ENCODE data around the gene PARVG.
A peak's percentile ranks its signal among the peaks of the same experiment; 100 is the strongest.

Gene PARVG

GRCh38 chr22:44196731-44197131 lies 16.0 kb downstream of the PARVG start:
- DNase-seq (ENCODE audit: low read depth) = no peak

- no peak for DNase-seq (ENCODE audit: low read depth)
These were observed 16.5 kb downstream of the PARVG start for GRCh38 chr22:44197271-44197670.

- no peak for DNase-seq (ENCODE audit: low read depth)
These were observed 18.4 kb downstream of the PARVG start for GRCh38 chr22:44199164-44199563.

GRCh38 chr22:44199866-44200265 lies 19.1 kb downstream of the PARVG start:
- DNase-seq (ENCODE audit: low read depth) = no peak

GRCh38 chr22:44200451-44200850 lies 19.7 kb downstream of the PARVG start:
- DNase-seq (ENCODE audit: low read depth) = no peak

GRCh38 chr22:44200855-44201550 lies 20.3 kb downstream of the PARVG start:
- DNase-seq (ENCODE audit: low read depth) = no peak

GRCh38 chr22:44201665-44202064 lies 20.9 kb downstream of the PARVG start:
- DNase-seq (ENCODE audit: low read depth) = no peak

GRCh38 chr22:44202261-44202789 lies 21.6 kb downstream of the PARVG start:
- peak; percentile 5 for DNase-seq (ENCODE audit: low read depth)

GRCh38 chr22:44203203-44203602 lies 22.5 kb downstream of the PARVG start:
- no peak for DNase-seq (ENCODE audit: low read depth)

- DNase-seq (ENCODE audit: low read depth) = no peak
These were observed 24.2 kb downstream of the PARVG start for GRCh38 chr22:44204739-44205515.

- DNase-seq (ENCODE audit: low read depth) = no peak
These were observed 25.0 kb downstream of the PARVG start for GRCh38 chr22:44205516-44206329.

- no peak for DNase-seq (ENCODE audit: low read depth)
These were observed 25.6 kb downstream of the PARVG start for GRCh38 chr22:44206330-44206645.

- DNase-seq (ENCODE audit: low read depth) = no peak
These were observed 26.0 kb downstream of the PARVG start for GRCh38 chr22:44206696-44207095.

- DNase-seq (ENCODE audit: low read depth) = no peak
These were observed 26.7 kb downstream of the PARVG start for GRCh38 chr22:44207173-44207980.

- no peak for DNase-seq (ENCODE audit: low read depth)
These were observed 27.2 kb downstream of the PARVG start for GRCh38 chr22:44207981-44208317.

- DNase-seq (ENCODE audit: low read depth) = no peak
These were observed 28.6 kb downstream of the PARVG start for GRCh38 chr22:44209343-44209742.

- peak; percentile 47 for DNase-seq (ENCODE audit: low read depth)
These were observed 30.0 kb downstream of the PARVG start for GRCh38 chr22:44210722-44211121.

- no peak for DNase-seq (ENCODE audit: low read depth)
These were observed 30.7 kb downstream of the PARVG start for GRCh38 chr22:44211256-44211945.

GRCh38 chr22:44211946-44212930 lies 31.5 kb downstream of the PARVG start:
- DNase-seq (ENCODE audit: low read depth) = no peak

- no peak for DNase-seq (ENCODE audit: low read depth)
These were observed 32.2 kb downstream of the PARVG start for GRCh38 chr22:44212936-44213335.
